ENCODE data around the gene RANBP3. TPM values are rescaled to one million over a fixed set of nuclear protein-coding genes. Genes with fewer than 3 reads are reported as not detected.

Gene RANBP3
- total and polyA plus RNA-seq, 8 donors: 64.6 to 91.9 (median 77.1) TPM

DNA sequence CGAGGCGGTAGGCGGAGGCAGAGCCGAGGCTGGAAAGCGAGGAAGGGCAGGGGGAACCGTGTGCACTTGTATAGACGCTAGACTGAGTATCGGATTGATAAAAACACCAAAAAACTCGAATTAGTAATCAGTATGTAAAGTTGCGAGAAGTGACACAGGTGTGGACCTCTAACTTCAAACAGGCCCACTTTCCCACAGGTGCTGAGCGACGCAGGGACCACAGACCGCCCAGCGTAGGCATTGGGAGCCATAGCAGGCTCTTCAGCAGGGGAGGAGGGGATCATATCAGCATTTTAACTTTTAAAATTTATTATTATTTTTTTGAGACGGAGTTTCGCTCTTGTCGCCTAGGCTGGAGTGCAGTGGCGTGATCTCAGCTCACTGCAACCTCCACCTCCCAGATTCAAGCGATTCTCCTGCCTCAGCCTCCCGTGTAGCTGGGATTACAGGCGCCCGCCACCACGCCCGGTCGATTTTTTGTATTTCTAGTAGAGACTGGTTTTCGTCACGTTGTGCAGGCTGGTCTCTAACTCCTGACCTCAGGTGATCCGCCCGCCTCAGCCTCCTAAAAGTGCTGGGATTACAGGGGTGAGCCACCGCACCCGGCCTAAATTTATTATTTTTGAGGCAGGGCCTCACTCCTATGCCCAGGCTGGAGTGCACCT lies 72.7 kb downstream of the RANBP3 start:
- ATAC-seq: no peak
- H3K27me3 ChIP-seq: no peaks in the 10 kb centered on the region
- peaks cover 0 to 25% of the 10 kb centered on the region in 2 donors for H3K36me3 ChIP-seq
- peak overlapping the region; percentile 31 to 92 for H3K27ac ChIP-seq
- peak overlapping the region; percentile 80 to 98 for H3K4me3 ChIP-seq
- intact Hi-C loops (cut with DNase I): no loop called here
- H3K9me3 ChIP-seq: no peaks in the 10 kb centered on the region
- peaks cover 15 to 36% of the 10 kb centered on the region in 2 donors for H3K4me1 ChIP-seq
- TF ChIP-seq, protein P1, sequence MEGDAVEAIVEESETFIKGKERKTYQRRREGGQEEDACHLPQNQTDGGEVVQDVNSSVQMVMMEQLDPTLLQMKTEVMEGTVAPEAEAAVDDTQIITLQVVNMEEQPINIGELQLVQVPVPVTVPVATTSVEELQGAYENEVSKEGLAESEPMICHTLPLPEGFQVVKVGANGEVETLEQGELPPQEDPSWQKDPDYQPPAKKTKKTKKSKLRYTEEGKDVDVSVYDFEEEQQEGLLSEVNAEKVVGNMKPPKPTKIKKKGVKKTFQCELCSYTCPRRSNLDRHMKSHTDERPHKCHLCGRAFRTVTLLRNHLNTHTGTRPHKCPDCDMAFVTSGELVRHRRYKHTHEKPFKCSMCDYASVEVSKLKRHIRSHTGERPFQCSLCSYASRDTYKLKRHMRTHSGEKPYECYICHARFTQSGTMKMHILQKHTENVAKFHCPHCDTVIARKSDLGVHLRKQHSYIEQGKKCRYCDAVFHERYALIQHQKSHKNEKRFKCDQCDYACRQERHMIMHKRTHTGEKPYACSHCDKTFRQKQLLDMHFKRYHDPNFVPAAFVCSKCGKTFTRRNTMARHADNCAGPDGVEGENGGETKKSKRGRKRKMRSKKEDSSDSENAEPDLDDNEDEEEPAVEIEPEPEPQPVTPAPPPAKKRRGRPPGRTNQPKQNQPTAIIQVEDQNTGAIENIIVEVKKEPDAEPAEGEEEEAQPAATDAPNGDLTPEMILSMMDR (IDR thresholded peaks at IDR 0.05): no peak
- DNase-seq: no peak

DNA sequence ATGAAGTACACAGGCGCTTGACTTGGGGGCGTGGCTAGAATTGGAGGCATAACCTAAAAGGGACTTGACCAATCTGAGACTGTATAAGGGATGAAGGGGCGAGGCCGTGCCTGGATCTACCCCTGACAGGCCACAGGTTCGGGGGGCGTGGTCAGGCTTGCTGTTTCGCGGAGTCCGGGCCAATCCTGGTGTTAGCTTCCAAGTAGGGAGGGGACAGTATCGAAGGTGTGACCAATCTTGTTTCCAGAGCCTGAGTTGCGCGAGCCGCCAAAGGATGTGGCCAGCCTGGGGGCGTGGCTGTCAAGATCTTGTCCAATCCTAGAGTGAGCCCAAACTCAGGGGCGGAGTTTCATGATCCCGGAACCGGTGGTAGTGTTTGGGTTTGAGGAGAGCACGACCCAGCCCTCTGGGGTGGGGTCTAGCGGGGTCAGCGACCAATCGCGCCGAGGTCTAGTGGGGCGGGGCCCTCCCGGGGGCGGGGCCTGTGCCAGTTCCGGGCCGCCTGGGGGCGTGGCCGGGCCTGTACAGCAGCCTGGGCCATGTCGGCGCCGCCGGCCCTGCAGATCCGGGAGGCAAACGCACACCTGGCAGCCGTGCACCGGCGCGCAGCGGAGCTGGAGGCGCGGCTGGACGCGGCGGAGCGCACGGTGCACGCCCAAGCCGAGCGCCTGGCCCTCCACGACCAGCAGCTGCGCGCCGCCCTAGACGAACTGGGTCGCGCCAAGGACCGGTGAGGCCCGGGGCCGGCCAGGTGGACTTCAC lies 73.4 kb downstream of the RANBP3 start, which contains the start of gene VMAC:
VMAC (plus strand) TSS at position 521 of the 762 bp plus-strand sequence; CDS start at position 540, 19 bp downstream.
- intact Hi-C loops (cut with DNase I): no loop called here
- H3K4me3 ChIP-seq: peak within 1 kb of the TSS; percentile 80 to 98
- peaks cover 15 to 36% of the 10 kb centered on the region in 2 donors for H3K4me1 ChIP-seq
- H3K27me3 ChIP-seq: no peaks in the 10 kb centered on the region
- TF ChIP-seq, protein P1 (IDR thresholded peaks at IDR 0.05): no peak
- H3K27ac ChIP-seq: peak within 1 kb of the TSS; percentile 85 to 92
- peaks cover 0 to 21% of the 10 kb centered on the region in 2 donors for H3K36me3 ChIP-seq
- ATAC-seq (peak; percentile 85), DNase-seq (peak; percentile 99 to 100 (median 100))
- H3K9me3 ChIP-seq: no peaks in the 10 kb centered on the region

- Histone ChIP-seq H3K27ac (peak within 1 kb of the TSS; percentile 85 to 92), H3K9me3 (no peaks in the 10 kb centered on the region), H3K4me1 (peaks cover 15 to 36% of the 10 kb centered on the region in 2 donors), H3K4me3 (peak within 1 kb of the TSS; percentile 80 to 98), H3K27me3 (no peaks in the 10 kb centered on the region), H3K36me3 (peaks cover 0 to 14% of the 10 kb centered on the region in 2 donors)
- intact Hi-C loops (cut with DNase I): no loop called here
- ATAC-seq (peak; percentile 76), DNase-seq (peak; percentile 97 to 99 (median 98))
- TF ChIP-seq, protein P1 (IDR thresholded peaks at IDR 0.05): no peak
Observed at GRCh38 chr19:5903624-5904351, 74.2 kb downstream of the RANBP3 start, which contains the start of gene NDUFA11. TSS of gene NDUFA11 (minus strand) at chr19:5903790. CDS start at chr19:5903708, 82 bp downstream.

GRCh38 chr19:5903056-5903623 lies 74.8 kb downstream of the RANBP3 start:
- peaks cover 0 to 12% of the 10 kb centered on the region in 2 donors for H3K36me3 ChIP-seq
- intact Hi-C loops (cut with DNase I): no loop called here
- H3K27me3 ChIP-seq: no peaks in the 10 kb centered on the region
- peak overlapping the region; percentile 80 to 95 for H3K4me3 ChIP-seq
- H3K9me3 ChIP-seq: no peaks in the 10 kb centered on the region
- H3K27ac ChIP-seq: peak overlapping the region; percentile 85 to 92
- H3K4me1 ChIP-seq: peaks cover 15 to 36% of the 10 kb centered on the region in 2 donors
- TF ChIP-seq, protein P1 (IDR thresholded peaks at IDR 0.05): no peak
- ATAC-seq (no peak), DNase-seq (peak in 1 of 4 donors; percentile 50)
